Measurements from ENCODE around the gene GLRA3.

GRCh38 chr4:174604198-174604597 is 224.8 kb downstream of the GLRA3 start:
- TF ChIP-seq, protein P1, sequence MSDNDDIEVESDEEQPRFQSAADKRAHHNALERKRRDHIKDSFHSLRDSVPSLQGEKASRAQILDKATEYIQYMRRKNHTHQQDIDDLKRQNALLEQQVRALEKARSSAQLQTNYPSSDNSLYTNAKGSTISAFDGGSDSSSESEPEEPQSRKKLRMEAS (IDR thresholded peaks at IDR 0.05; ENCODE audit: insufficient read depth, insufficient read length) = no peak
- TF ChIP-seq EZH2 (IDR thresholded peaks at IDR 0.05; ENCODE audit: borderline replicate concordance, low read depth, low read length, severe bottlenecking) (no peak), POLR2AphosphoS5 (IDR thresholded peaks at IDR 0.05; ENCODE audit: insufficient read depth, low read depth, low read length) (no peak), POLR2A (IDR thresholded peaks at IDR 0.05; ENCODE audit: low read depth, low read length) (no peak)
